HG02852 (cell line): ENCODE data around the gene RPTOR.

Experiments used
- ATAC-seq: cut with Tn5 transposase; IDR thresholded peaks from one replicate; pipeline ENCODE4 v1.9.1; 2021; ENCODE audit warnings: mild to moderate bottlenecking, moderate library complexity; ENCODE audit not compliant: unreplicated experiment

The RPTOR gene

DNA sequence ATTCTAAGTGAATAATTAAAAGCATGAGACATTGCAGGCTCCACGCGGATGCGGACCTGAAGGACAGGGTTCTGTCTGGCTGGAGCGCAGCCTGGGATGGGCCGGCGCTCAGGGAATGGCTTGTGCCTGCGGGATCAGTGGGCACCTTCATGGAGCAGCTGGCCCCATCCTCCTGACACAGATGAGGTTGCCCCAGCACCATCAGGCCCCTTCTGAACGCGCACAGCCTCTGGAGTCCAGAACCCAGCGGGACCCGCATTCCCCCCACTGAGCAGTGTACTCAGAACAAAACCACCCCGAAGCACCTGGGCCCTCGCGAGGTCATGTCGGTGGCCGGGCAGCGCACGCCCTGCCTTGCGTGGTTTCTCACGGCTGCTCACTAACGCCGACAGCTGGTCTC lies 376.5 kb downstream of the RPTOR start:
- ATAC-seq, result no peak

DNA sequence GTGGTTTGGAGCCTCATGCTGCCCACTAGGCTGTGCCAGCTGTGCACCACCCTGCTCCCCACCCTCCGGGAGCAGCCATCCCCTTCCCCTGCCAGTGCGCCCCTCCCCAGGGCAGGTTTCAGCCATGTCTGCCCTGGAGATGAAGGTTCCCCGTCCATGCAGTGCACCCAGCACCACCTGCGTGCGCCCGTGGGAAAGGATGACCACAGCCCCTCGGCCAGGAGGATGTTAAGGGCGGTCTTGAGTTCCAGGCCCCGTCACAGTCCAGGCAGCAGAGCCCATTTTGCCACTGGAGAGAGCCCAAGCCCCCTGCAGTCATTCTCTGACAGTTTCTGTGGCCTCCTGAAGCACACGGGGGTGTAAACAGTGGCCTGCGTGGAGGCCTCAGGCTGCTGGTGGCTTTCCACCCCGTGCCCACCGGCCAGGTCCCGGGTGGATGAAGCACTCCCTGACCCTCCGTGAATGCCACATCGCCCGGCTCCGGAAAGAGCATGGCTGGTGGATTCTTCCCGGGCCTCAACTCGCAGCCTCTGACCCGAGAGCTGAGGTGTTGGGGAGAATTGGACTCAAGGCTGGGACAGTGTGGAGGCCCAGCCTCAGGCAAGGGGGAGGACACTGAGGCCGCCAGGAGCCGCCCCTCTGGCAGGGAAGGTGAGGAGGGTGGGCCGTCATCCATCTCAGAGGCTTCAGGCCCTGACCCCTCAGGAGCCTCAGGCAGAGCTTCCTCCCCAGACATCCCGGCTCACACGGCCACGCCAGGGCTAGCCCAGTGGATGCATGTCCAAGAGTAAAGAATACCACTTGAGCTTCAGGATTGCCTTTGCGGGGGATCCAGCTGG lies 377.3 kb downstream of the RPTOR start:
- ATAC-seq, result no peak

DNA sequence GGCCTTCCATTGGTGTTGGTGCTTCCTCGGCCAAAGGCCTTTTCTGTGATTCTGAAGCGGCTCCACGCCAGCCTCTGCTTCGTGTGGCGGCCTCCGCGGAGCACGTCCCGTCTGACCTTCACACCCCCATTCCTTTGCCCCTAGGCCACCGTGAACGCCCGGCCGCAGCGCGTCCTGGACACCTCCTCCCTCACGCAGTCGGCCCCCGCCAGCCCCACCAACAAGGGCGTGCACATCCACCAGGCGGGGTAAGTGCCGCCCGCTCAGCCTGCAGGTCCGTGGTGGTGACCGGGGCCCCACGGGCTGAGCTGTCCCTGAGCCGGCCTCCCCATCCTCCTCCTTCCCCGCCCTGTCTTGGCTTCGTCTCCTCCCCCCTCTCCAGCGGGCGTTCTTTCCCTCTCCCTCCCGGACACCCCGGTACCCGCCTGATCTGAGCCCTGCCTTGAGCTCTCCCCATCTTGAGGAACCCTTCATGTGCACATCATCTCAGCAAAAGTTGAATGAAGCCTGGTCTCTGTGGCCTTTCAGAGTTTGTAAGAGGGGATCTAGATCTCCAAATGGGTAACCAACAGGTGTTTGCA lies 378.0 kb downstream of the RPTOR start:
- no peak for ATAC-seq

DNA sequence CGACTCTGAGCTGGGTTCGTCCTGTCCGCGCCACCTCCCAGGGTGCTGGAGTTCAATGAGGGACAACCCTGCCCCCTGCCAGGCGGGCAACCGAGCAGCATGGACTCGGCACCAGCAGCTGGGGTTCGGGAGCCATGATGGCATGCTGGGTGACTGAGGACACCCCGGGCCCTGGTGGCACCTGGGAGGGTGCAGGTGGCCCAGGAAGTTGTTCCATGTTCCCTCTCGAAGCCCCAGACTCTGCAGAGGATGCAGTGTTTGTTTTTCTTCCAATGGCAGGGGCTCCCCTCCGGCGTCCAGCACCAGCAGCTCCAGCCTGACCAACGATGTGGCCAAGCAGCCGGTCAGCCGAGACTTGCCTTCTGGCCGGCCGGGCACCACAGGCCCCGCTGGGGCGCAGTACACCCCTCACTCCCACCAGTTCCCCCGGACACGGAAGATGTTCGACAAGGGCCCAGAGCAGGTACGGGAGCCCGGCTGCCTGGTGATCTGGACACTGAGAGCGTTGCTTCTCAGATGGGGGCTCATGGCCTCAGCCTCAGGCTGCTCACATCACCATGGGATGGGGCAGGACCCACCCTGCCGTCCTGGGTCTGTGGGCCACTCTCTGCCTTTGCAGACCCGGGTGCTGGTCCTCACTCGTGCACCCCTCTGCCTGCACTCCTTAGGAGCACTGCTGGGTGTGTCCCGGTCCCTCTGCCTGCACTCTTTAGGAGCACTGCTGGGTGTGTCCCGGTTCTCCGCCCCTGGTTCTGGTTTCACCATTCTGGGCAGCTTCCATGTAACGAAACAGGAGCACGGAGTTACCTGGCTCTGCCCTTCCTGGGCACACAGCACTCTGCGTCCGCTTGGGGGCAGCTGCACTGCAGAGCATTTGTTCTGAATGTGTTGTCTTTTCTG lies 378.8 kb downstream of the RPTOR start:
- ATAC-seq, result no peak

DNA sequence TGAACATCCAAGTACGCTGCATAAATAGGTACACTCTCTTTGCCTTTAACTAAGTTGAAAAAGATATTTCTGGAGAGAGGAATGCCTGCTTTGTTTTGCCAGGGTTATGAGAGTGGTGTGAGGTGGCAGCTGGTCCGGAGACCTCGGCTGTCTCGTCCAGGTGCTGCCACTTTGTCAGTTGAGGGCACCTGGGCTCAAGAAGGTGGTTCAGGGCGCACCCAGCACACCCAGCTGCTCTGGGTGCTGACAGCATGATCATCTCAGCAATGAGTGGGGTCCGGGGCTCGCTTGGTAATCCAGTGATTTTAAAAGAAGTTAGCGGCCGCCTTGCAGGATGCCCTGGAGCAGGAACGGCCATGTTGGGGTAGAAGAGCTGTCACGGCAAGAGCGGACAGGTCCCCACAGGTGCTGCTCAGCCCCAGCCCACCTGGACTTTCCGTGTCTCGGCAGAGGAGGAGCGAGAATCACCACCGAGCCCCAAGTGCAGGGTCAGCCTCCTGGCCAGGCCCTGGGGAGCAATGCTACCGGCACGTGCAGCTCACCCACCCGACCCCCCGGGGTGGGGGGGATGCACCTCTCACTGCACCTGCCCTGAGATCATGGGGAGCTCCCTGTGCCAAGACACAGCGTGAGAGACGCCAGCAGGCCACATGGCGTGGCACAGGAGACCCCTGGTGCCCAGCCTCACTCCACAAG lies 379.6 kb downstream of the RPTOR start:
- ATAC-seq, result no peak

DNA sequence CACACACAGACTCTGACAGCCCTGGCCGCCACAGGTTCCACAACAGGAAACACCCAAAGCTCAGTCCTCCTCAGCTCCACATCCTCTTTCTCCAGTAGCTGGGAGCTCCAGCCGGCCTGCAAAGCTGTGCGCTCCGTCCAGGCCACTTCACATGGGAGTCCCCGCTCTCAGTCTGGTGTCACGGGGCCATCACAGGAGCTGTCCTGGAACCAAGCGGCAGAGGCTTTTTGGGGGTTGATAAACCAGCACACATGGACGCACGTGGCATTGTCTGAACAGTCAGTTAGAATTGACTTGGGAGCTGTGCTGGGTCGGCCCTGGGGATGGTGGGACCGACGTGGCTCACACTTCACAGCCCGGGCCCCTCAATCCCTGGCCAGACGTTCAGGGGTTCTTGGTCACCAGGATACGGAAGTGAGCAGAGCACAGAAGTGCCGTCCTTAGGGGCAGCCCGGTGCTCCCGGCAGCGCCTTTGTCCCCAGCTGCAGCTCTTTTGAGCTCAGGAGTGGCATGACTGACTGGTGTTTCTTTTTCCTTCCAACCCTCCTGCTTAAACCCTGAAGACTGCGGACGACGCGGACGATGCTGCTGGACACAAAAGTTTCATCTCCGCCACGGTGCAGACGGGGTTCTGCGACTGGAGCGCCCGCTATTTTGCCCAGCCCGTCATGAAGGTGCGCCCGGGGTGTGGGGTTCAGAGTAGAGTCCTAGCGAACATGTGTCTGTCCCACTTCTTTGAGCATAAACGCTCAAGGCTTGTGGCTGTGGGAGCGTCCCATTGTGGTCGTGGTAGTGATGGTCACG lies 380.4 kb downstream of the RPTOR start:
- no peak for ATAC-seq

DNA sequence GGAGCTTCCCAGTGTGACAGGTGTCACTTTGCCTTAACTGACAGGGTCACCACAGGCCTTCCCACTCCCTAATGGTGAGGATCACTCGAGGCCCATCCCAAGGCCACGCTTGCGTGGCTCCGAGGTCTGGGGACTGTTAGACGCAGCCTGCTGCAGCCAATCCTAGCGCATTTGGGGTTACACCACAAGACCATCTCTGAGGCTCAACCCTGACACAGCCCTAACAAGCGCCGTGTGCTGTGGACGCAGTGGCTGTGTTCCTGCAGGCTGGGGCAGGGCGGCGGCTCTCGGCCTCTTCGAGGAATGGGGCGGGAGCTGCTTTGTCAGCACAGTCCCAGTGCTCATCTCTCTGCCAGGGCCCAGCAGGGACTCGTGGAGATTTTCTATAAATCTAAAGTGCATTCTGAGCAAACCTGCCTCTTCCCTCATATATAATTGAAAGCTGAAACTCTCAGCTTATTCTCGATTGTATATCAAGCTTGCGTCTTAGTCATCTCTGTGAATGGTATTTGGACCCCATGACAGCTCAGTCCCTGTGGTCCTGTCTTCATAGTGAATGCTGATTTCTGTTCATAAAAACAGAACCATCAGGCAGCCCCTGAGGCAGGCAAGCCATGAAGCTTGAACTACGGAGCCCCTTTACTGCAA lies 381.2 kb downstream of the RPTOR start:
- ATAC-seq, result no peak

DNA sequence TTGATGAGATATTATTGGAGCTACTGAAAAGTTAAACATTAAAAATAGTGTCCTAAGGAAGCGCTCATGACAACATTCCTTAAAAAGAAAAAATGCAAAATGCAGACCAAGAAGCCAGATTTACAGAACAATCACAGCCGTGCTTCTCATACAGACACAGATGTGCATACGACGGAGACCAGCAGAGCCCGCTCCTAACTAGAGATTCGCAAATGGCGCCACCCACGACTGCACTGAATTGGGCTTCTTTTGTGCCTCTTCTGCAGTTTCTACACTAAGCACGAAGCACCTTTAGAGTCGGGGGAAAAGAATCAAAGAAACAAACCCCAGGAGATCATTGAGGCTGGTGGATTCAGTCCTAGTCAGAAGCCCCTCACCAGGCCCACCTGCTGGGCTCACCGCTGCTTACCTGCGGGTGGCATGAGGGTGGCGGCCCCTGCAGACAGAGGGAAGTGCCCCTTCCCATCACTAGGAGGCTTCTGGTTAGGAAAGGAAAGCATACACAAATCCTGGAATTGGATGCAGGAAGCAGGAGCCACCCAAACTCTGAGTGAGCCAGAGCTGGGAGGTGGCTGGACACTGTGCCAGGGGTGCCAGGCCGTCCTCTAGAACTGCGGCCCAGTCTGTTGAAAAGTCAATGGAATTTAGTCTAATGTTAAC lies 382.1 kb downstream of the RPTOR start:
- no peak for ATAC-seq

DNA sequence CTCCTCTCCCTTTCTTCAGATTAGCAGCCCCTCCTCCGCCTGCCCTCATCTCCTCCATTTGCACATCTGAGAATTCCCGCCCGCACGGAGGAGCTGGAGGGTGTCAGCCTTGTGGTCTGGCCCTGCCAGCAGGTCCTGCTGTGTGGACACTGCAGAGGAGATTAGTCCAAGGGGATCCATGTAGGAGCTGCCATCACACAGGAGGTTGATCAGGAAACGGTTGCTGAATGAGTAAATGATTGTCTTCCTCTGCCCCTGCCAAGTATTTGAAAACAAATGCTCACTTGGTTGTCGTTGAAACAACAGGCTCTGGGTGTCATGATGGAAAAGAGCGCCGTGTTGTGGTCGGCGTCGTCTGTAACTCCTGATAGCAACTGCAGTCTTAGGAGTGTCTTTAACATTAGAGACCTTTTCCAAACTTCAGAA lies 383.2 kb downstream of the RPTOR start:
- no peak for ATAC-seq

DNA sequence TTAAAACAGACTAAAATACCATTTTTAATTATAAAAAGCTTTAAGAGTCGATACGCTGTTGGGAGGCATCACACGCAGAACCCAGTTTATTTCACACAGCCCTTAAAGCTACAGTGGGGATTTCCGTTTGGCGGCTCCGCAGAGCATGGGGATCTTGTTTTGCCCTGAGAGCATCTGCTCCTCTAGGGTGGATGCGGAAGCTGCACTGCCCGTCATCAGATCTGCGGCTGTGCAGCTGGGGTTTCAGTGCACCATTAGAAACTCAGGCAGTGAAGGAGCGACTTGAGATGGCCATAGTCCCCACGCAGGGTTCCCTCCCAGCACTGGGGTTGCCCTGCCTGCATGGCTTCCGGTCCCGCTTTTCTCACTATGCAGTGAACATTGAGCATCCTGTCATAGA lies 384.8 kb downstream of the RPTOR start:
- ATAC-seq, result no peak

DNA sequence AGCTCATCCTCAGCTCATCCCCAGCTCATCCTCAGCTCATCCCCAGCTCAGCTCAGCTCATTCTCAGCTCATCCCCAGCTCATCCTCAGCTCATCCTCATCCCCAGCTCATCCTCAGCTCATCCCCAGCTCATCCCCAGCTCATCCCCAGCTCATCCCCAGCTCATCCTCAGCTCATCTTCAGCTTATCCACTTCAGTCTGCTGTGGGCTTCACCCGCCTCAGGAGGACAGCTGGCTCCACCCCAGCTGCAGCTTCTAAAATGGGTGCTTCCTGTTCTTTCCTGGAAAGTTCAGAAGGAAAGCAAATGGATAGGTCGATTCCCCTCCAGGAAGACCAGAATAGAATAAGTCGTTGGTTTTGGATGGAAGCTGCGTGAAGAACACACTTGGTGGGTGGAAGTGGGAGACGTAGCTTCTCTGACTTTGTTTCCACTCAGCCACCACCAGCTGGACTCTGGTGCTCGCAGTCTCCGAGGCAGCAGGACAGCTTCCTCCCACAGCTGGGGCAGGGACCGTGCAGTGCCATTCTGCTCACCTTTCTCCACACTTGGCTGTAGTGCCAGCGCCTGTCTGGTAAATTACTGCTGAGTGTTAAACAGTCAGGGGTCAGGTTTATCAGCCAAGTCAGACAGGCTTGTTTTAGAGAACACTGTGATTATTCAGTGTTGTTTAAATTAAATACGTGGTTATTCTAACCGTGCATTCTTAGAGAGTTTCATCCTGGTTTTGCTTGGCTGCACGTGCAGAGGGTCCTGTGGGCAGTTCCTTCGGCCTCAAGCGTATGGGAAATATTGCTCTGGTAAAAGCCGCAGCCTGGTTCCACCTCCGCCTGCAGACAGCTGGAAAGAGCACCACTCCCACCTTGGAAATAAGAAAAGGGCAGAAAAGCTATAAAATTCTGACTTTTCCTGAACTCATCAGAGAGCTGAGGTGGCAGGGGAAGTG lies 386.0 kb downstream of the RPTOR start:
- ATAC-seq, result no peak

DNA sequence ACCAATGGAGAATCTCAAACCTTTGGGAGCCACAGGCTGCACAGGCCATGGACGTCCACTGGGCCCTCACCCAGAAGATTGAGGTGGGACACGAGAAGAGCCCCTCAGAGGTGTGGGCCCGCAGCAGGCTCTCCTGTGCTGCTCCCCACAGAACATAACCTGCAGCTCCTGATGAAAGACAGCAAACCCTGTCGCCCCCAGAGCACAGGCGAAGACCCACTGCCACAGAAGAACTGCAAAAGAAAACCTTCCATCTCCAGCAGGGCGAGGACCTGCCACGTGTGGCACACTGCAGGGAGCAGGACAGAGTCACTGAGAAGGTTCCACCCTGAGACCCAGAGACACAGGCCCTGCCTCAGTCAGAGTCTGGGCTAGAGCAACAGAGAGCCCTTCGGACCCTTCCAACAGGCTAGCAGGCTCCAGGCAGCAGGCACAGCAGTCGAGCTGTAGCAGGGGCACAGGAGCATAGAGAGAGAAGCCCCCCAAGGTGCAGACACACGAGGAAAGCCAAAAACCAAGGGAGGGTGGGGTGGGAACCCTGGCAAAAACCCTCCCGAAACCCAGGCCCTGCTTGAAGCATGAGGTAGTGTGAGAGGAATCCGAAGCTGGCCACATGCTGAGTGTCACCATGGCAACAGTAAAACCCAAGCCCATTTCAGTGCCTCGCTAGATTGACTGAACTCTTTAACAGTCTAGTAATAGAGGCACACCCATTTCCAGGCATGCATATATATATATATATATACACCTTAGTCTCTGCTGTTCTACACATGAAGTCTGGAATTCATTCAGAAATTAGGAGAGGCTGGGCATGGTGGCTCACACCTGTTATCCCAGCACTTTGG lies 387.0 kb downstream of the RPTOR start:
- no peak for ATAC-seq

DNA sequence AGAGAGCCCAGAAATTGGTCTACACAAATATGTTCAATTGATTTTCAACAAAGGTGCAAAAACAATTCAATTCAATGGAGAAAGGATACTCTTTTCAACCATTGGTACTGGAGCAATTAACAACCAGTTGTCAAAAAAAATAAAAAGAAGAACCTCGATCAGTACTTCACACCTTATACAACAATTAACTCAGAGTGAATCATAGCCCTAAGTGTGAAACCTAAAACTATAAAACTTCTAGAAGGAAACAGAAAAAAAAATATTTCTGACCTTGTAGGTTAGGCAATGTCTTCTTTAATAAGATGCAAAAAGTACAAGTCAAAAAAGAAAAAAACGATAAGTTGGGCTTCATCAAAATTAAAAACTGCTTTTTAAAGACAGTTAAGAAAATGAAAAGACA lies 390.9 kb downstream of the RPTOR start:
- no peak for ATAC-seq

DNA sequence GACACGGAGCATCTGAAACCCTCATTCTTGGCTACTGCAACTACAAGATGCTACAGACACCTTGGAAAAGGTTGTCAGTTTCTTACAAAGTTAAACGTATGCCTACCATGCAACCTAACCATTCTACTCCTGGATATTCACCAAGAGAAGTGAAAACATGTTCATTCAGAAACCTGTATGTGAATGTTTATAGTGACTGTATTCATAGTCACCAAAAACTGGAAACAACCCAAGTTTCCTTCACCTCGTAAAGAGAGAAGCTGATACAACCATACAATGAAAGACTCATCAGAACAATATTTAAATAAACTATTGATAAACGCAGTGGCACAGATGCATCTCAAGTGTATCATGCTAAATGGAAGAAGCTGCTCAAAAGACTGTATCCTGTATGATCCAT lies 391.6 kb downstream of the RPTOR start:
- ATAC-seq, result no peak

DNA sequence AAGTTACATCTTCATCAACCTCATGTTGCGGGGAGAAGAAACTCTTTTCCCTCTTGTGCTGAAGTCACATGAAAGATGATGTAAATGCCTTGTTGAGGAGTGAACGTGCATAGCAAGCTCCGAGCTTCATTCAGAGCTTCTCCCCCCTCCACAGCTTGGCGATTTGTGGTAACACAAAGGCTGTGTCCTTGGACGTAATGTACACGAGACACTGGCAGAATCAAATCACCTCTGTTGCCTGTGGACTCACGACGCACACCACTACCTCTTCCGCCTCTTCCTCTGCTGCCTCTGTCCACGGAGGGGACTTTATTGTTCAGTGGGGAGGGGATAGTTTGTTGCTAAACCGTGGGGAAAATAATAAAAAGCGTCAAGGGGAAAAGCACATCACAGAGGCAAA lies 392.1 kb downstream of the RPTOR start:
- no peak for ATAC-seq

DNA sequence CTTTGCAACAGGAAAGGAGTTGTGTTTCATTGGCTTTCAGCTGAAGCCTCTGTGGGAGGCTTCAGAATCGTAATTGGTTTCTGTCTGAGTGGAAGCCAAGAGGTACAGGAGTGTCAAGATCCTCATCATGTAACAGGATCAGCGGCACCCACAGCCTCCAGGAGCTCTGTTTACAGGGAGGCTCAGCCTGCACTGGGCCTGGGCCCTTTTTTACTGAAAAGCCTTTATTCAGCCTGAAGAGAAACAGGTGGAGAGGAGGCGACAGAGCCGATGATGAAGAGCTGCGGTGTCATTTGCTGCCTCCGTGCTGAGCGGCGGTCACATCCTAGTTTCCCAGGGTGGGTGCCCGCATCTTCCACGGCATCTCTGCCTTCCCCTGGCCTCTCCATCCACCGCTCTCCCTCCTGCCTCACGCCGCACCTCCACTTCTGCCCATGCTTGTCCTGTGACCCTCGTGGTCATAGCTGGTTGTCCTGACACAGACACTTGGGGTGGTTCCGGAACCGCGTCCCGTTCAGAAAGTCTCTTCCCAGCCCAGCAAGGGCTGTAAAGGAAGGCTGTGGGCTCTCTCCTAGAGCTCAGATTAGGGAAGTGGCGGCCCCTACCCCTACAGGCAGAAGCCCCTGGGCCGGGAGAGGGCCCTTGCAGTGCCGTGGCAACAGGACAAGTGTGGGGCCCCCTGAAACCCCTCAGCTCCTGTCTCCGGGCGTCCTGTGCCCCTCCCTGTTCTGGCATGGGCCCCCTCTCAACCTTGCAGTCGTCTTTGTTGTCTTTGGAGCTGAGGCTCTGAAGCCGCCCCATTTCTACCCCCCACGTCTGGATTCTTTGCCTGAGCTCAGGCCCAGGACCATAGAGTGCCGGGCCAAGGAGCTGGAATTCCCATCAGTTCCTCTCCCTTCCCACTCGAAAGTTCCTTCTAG lies 393.1 kb downstream of the RPTOR start:
- ATAC-seq, result no peak
